GM13976 (cell line): ENCODE results near the gene POLRMT.

Experiments
- DNase-seq: peaks from one replicate; pipeline ENCODE4 v3.0.0; 2012; ENCODE audit warnings: low spot score
- CTCF ChIP-seq: IDR thresholded peaks from 2 replicates; pipeline ENCODE4 v1.5.1; 2012; ENCODE audit warnings: borderline replicate concordance, mild to moderate bottlenecking; ENCODE audit not compliant: insufficient read depth; ENCODE audit errors: extremely low read depth, missing control alignments, control extremely low read depth
- in situ Hi-C: fragments of 300-500 bp; cut with MboI; formaldehyde crosslinking; loops from one replicate; pipeline ENCODE4 v1.12.0; 2022; ENCODE audit warnings: low sequenced_read_pairs, mixed read lengths, inconsistent platforms; ENCODE audit not compliant: unreplicated experiment

The POLRMT gene

GRCh38 chr19:619286-620002 is 13.9 kb downstream of the POLRMT start:
- no peak for DNase-seq
- in situ Hi-C loops: no loop called here
- TF ChIP-seq CTCF: no peak

- in situ Hi-C loops: no loop called here
- DNase-seq: no peak
- TF ChIP-seq CTCF: no peak
These were observed 14.6 kb downstream of the POLRMT start for GRCh38 chr19:618674-619285.

- TF ChIP-seq CTCF: no peak
- in situ Hi-C loops: no loop called here
- DNase-seq: no peak
These were observed 15.1 kb downstream of the POLRMT start for GRCh38 chr19:618247-618619.

GRCh38 chr19:617551-618246 is 15.6 kb downstream of the POLRMT start:
- in situ Hi-C loops: no loop called here
- DNase-seq: no peak
- TF ChIP-seq CTCF: no peak

- DNase-seq: no peak
- no peak for TF ChIP-seq CTCF
- in situ Hi-C loops: no loop called here
These were observed 16.4 kb downstream of the POLRMT start for GRCh38 chr19:616747-617526.

- in situ Hi-C loops: no loop called here
- TF ChIP-seq CTCF: no peak
- DNase-seq: no peak
These were observed 17.2 kb downstream of the POLRMT start for GRCh38 chr19:616062-616700.
